PC-3 (cell line): ENCODE measurements around the gene CRYBB3.

ENCODE experiments used
- CTCF ChIP-seq: fragments of 300-600 bp; sonication (generic); conservative IDR thresholded peaks from 2 replicates; pipeline ENCODE4 v1.5.1; 2017; ENCODE audit warnings: antibody characterized with exemption, low read depth, mild to moderate bottlenecking, low read length
- EZH2 ChIP-seq: fragments of 300-600 bp; sonication (generic); IDR thresholded peaks from one replicate; pipeline ENCODE4 v1.6.1; 2017; ENCODE audit warnings: antibody characterized with exemption, mild to moderate bottlenecking, low read length; ENCODE audit not compliant: unreplicated experiment
- EZH2phosphoT487 ChIP-seq: fragments of 300-600 bp; sonication (generic); IDR thresholded peaks from 2 replicates; pipeline ENCODE4 v1.6.1; 2018; ENCODE audit warnings: mild to moderate bottlenecking, antibody characterized with exemption, low read length, borderline replicate concordance

- TF ChIP-seq CTCF: no peak
- TF ChIP-seq EZH2: no peak
- TF ChIP-seq EZH2phosphoT487: no peak
These were observed 32.6 kb downstream of the CRYBB3 start for GRCh38 chr22:25232301-25232700.
